ENCODE data around the gene EPC1.
"Not testable (repeated sequence)": the region's sequence is repeated elsewhere in the genome, so short reads cannot be mapped to it uniquely, and the experiment has no call there.

Gene EPC1

GRCh38 chr10:32240471-32240870, 106.5 kb downstream of the EPC1 start:
- in situ Hi-C loops (cut with HindIII; ENCODE audit: low sequenced_read_pairs), result no loop called here

- in situ Hi-C loops (cut with HindIII; ENCODE audit: low sequenced_read_pairs), result no loop called here
Observed at GRCh38 chr10:32239769-32240168, 107.2 kb downstream of the EPC1 start.

- in situ Hi-C loops (cut with HindIII; ENCODE audit: low sequenced_read_pairs), result no loop called here
Observed at GRCh38 chr10:32237644-32238345, 109.2 kb downstream of the EPC1 start.

- in situ Hi-C loops (cut with HindIII; ENCODE audit: low sequenced_read_pairs), result no loop called here
Observed at GRCh38 chr10:32234471-32234870, 112.5 kb downstream of the EPC1 start.

- in situ Hi-C loops (cut with HindIII; ENCODE audit: low sequenced_read_pairs), result not testable (repeated sequence)
Observed at GRCh38 chr10:32233375-32233774, 113.6 kb downstream of the EPC1 start.

GRCh38 chr10:32232378-32232777, 114.6 kb downstream of the EPC1 start:
- in situ Hi-C loops (cut with HindIII; ENCODE audit: low sequenced_read_pairs), result no loop called here

GRCh38 chr10:32229788-32230187, 117.2 kb downstream of the EPC1 start:
- in situ Hi-C loops (cut with HindIII; ENCODE audit: low sequenced_read_pairs), result not testable (repeated sequence)

- in situ Hi-C loops (cut with HindIII; ENCODE audit: low sequenced_read_pairs), result no loop called here
Observed at GRCh38 chr10:32229170-32229569, 117.8 kb downstream of the EPC1 start.

GRCh38 chr10:32227802-32228201, 119.2 kb downstream of the EPC1 start:
- in situ Hi-C loops (cut with HindIII; ENCODE audit: low sequenced_read_pairs), result no loop called here

- in situ Hi-C loops (cut with HindIII; ENCODE audit: low sequenced_read_pairs), result no loop called here
Observed at GRCh38 chr10:32226624-32227023, 120.3 kb downstream of the EPC1 start.

GRCh38 chr10:32225976-32226375, 121.0 kb downstream of the EPC1 start:
- in situ Hi-C loops (cut with HindIII; ENCODE audit: low sequenced_read_pairs), result no loop called here

GRCh38 chr10:32222376-32222775, 124.6 kb downstream of the EPC1 start:
- in situ Hi-C loops (cut with HindIII; ENCODE audit: low sequenced_read_pairs), result not testable (repeated sequence)

GRCh38 chr10:32219156-32219555, 127.8 kb downstream of the EPC1 start:
- in situ Hi-C loops (cut with HindIII; ENCODE audit: low sequenced_read_pairs), result not testable (repeated sequence)

GRCh38 chr10:32218206-32219044, 128.5 kb downstream of the EPC1 start:
- in situ Hi-C loops (cut with HindIII; ENCODE audit: low sequenced_read_pairs), result not testable (repeated sequence)
